ENCODE measurements around the gene TAF12.
"Not testable (repeated sequence)": the region's sequence is repeated elsewhere in the genome, so short reads cannot be mapped to it uniquely, and the experiment has no call there.

TAF12 gene

GRCh38 chr1:28642056-28642846, 616 bp downstream of the TAF12 start:
- no peak for DNase-seq

GRCh38 chr1:28640766-28641165, 2.1 kb downstream of the TAF12 start:
- DNase-seq = peak; percentile 50

GRCh38 chr1:28632560-28632959, 10.3 kb downstream of the TAF12 start:
- no peak for DNase-seq

DNA sequence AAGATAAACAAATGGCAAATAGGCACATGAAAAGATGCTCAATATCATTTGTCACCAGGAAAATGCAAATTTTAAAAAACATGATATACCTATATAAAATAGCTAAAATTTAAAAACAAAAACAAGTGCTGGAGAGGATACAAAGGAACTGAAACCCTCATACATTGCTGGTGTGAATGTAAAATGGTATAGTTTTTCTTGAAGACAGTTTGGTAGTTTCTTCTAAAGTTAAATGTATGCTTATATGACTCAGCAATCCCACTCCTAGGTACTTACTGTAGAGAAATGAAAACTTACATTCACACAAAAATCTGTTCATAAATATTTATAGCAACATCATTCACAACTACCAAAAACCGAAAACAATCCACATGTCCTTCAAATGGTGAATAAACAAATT, 11.2 kb downstream of the TAF12 start:
- no peak for DNase-seq

GRCh38 chr1:28613175-28613574, 29.7 kb downstream of the TAF12 start:
- DNase-seq = no peak

GRCh38 chr1:28606771-28607170, 36.1 kb downstream of the TAF12 start:
- no peak for DNase-seq

GRCh38 chr1:28604962-28605361, 37.9 kb downstream of the TAF12 start:
- DNase-seq = no peak

GRCh38 chr1:28604411-28604810, 38.5 kb downstream of the TAF12 start:
- DNase-seq = no peak

DNA sequence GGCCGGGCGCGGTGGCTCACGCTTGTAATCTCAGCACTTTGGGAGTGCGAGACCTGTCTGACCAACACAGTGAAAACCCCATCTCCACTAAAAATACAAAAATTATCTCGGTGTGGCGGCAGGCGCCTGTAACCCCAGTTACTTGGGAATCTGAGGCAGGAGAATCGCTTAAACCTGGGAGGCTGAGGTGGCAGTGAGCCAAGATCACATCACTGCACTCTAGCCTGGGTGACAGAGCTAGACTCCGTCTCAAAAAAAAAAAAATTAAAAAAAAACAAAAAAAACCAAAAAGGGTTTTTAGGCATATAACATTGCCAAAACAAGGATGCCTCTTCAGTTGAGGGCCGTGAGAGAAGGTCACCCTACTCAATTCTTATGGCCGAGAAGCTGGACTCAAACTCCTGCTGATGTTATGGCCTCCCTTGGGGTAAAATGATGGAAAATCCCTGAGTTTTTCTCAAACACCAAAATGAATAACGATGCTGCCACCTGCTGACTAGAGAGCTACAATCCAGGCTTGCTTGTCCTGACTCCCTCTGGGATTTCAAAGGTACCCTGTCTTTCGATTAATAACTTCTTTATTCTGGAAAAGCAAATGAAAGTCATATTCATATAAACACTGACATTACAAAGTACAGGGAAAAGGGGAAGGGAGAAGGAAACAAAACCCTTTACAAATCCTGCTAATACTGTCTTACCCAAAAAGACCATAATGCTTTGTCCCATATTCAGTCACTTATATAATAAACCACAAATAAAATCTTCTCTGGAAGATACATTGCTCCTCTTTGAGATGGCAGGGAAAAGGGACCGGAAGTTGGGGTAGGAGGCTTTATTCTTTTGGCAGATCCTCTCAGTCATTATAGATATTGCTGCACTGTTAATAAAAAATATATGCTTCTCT, 40.1 kb downstream of the TAF12 start:
- DNase-seq = peak; percentile 35

- DNase-seq = peak; percentile 69
These were observed 41.2 kb downstream of the TAF12 start for GRCh38 chr1:28601696-28602095.

- DNase-seq = not testable (repeated sequence)
These were observed 46.6 kb downstream of the TAF12 start for GRCh38 chr1:28596276-28596675.

GRCh38 chr1:28595412-28596191, 47.3 kb downstream of the TAF12 start:
- no peak for DNase-seq

- not testable (repeated sequence) for DNase-seq
These were observed 48.0 kb downstream of the TAF12 start for GRCh38 chr1:28594686-28595411.

GRCh38 chr1:28593988-28594356, 48.9 kb downstream of the TAF12 start:
- not testable (repeated sequence) for DNase-seq

GRCh38 chr1:28592321-28593071, 50.4 kb downstream of the TAF12 start:
- DNase-seq = no peak

DNA sequence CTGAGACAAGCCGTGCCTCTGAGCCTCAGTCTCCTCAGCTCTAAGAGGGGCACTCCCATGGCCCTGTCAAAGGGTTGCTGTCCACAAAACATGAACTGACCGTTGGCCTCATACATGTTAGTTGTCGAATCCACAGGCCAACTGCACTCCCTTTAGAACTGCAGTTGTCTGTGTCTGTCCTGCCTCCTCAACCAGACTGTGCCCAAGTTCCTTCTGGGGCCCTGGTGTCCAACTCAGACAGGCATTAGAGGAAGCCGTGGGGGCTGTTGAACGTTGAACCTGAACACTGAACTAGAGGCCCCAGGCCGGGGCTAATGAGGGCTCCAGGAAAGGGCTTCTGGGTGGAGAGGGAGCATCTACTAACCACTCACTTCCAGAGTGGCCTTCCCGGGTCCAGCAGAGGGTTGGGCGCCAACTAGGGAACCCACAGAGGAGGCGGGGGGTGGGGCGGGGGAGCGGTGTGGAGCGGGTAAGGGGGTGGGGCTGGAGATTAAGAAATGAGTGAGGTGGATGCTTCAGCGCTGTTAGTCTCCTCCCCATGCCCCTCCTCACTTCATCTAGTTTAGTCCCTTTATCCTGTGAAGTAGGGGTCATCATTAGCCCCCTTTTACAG, 51.1 kb downstream of the TAF12 start, which contains the start of gene RAB42:
Gene RAB42, plus strand, starts transcription at position 558 of the 613 bp plus-strand sequence. CDS start 247 bp downstream, outside the sequence.
- DNase-seq = peak; percentile 10

- DNase-seq = not testable (repeated sequence)
These were observed 56.1 kb downstream of the TAF12 start for GRCh38 chr1:28586585-28587391.

- no peak for DNase-seq
These were observed 60.6 kb downstream of the TAF12 start for GRCh38 chr1:28582248-28582615.

DNA sequence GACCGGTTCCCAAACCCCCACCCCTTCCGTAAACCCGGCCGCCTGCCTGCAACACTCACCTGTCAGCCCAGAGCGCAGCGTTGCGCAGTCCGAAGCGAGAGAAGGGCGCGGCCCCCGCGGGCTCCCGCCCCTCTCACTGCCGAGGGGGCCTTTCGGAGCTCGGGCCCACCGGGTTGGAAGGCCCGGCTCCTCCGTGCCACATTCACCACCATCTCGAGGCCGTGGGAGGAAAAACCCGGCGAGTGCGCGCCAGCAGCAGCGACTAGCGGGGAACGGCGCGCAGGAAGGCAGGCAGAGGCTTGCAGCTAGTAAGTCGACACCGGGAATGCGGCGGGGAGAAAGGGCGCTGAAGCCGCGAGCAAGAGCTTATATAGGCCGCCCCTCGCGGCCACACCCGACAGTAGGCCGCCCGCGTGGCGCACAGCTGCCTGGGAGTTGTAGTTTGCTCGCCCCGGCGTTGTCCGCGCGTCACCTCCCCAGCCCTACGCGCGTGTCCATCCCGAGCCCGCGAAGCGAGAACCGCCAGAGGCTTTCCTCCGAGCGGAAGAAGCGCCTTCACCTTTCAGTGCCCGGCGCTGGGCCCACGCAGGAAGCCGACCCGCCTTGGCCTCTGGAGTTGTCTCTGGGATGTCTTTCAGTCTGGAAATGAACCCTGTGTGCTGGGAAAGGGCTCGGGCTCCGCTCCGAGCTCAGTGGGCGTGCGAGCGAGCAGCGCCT, 61.2 kb downstream of the TAF12 start:
- peak; percentile 97 for DNase-seq
